SKM-1 (cell line): ENCODE results near the gene KCNJ6.
"Not testable (repeated sequence)": the region's sequence is repeated elsewhere in the genome, so short reads cannot be mapped to it uniquely, and the experiment has no call there.

ENCODE experiments used
- DNase-seq: peaks from one replicate; lab custom pipeline; 2025; ENCODE audit not compliant: unreplicated experiment; lab: John Stamatoyannopoulos, UW

Gene KCNJ6

DNA sequence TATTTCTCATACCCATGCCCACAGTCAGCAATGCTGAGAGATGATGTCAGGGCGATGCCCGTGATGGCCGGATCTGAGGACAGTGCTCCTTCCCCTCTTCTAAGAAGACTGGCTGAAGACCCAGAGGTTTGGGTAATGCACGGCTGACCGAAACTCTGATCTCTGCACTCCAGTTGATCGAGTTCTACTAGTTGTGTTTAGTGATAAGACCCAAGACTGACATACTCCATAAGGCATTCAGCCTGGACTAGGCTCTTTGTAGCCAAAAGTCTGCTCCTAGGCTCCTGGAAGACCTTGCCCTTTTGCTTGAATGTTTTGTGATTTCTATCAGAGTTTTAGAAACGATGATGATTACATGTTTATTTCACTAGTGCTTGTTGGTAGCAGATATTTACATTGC is 298.2 kb downstream of the KCNJ6 start:
- DNase-seq, result no peak

DNA sequence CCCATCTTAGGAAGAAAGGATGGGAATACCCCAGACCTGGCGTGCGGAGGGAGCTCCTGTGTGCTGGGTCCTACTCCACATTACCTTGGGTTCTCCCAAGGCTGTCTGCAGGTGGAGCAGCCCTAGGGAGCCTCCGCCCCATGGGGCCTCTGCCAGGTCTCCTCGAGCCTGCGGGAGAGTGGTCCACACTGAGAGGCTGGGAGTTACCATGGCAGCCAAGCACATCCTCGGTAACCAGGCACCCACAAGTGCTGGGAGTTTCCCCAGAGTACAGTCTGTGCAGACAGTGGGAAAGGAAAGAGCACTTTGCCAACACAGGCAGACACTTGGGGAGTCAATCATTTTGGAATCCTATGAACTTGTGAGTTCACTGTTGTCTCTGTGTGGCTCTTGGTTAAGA is 300.3 kb downstream of the KCNJ6 start:
- DNase-seq, result no peak

DNA sequence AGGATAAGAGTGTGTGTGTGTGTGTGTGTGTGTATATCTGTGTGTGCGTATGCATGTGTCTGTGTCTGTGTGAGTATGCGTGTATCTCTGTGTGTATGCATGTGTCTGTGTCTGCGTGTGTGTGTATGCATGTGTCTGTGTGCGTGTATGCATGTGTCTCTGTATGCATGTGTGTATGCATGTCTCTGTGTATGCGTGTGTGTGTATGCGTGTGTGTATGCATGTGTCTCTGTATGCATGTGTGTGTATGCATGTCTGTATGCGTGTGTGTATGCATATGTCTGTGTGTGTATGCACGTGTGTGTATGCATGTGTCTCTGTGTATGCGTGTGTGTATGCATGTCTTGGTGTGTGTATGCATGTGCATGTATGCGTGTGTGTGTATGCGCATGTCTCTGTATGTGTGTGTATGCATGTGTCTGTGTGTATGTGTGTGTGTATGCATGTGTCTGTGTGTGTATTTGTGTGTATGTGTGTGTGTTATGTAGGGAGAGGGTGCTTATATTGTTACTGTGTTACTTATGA is 301.8 kb downstream of the KCNJ6 start:
- DNase-seq, result no peak

DNA sequence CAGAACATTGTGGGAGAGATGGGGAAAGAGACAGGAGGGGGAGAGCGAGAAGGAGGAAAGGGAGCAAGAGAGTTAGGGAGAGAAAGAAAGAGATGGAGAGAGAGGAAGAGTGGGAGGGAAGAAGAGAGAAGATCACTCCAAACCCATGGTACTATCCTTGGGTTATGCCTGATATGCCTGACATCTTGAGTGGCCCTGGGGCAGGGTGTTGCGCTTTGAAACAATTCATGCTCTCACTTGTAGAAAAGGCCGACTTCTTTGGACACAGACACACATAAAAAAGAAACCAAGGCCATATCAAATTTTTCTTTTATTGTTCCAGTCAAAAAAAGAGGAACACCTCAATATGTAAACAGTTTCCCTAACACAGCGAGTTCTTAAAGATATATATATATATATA is 309.2 kb downstream of the KCNJ6 start:
- DNase-seq, result no peak

DNA sequence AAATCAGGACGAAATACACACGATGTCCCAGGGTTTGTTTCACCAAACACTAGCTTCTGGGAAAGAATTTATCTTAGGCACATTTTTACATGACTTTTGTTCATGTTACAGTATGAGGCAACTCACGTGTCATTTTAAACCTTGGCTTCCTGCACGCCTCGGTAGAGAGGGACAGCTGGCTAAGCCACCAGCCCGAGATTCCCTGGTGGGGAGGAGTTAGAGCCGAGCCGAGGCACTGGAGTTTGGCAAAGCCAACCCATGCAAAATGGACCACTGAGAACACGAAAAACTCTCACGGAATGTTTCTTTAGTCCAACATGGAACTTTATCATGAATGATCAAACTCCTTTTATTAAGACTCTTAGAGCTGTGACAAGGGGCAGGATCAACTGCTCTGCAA is 309.7 kb downstream of the KCNJ6 start:
- DNase-seq, result no peak

DNA sequence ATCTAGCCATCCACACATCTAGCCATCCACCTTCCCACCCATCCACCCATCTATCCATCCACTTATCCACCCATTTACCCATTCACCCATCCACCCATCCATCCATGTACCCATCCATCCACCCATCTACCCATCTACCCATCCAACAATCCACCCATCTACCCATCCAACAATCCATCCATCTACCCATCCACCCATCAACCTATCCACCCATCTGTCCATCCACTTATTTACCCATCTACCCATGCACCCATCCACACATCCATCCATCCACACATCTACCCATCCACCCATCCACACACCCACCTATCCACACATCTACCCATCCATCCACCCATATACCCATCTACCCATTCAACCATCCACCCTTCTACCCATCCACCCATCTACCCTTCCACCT is 311.3 kb downstream of the KCNJ6 start:
- no peak for DNase-seq

DNA sequence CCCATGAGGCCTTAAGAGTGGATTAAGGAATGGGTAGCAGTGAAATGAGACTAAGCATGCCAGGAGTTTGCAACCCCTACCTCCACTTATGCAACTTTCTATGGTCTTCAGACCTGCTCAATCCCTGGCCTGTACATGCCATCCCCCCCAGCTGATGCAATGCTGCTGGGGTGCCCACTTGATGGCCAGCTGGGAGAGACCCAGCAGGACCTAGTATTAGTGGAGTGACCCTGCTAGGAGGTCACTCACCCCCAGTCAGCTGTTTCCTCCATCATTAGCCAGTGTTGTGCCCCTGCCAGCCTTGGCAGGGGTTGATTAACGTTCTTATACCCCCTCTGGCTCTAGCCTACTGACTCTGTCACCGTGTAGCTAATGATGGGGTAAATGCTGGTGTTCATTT is 313.1 kb downstream of the KCNJ6 start:
- DNase-seq, result no peak

DNA sequence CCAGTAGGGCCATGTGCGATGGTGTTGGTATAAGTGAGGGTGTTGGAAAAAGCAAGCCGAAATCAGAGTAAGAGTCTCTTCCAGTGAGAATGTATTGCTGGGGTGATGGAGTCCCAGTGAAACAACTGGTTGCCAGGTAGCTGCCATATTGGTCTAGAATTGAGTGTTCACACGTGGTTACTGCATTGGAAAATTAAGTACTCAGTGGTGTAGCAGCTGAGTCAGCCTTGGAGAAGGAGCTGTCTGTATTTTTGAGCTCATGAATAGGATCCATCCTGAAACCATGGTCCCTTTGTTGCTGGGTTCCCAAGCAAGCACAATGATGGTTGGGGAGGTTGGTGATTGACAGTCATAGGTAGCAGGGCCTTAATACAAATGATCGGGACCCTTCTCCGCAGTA is 314.3 kb downstream of the KCNJ6 start:
- no peak for DNase-seq

DNA sequence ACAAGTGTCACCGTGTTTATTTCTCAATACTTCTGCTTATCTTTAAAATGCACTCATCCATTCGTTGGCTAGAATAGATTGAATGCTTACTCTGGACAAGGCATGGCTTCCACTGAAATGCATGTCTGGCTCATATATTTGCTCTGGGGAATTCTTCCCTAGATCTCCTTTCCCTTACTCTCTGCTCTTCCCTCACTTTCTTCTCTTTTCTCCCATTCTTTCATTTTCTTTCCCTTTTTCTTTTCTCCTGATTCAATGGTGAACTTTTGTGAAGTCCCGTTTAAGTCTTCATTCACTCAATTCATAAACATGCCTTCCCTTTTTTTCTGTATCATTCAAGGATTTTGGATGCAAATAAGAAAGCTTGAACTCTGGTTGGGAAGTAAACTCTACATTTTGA is 315.2 kb downstream of the KCNJ6 start:
- DNase-seq, result no peak

DNA sequence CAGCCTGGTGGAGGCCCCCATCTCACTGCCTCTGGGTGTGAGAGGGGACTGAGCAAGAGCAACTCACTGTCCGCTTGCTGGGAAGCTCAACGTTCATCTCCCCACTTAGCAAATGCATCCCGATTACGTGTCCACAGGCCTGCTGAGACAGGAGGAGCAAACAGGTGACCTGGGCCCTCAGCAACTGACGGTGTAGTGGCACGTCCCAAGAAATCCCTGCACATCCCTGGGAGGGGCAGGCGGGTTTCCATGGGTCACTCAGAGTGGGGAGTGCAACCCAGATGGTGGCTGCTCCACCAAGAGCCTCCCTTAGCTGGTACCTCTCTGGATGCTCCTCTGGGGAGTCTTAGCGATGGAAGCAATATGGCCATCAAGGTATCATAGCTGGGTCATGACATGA is 320.3 kb downstream of the KCNJ6 start:
- DNase-seq, result no peak

DNA sequence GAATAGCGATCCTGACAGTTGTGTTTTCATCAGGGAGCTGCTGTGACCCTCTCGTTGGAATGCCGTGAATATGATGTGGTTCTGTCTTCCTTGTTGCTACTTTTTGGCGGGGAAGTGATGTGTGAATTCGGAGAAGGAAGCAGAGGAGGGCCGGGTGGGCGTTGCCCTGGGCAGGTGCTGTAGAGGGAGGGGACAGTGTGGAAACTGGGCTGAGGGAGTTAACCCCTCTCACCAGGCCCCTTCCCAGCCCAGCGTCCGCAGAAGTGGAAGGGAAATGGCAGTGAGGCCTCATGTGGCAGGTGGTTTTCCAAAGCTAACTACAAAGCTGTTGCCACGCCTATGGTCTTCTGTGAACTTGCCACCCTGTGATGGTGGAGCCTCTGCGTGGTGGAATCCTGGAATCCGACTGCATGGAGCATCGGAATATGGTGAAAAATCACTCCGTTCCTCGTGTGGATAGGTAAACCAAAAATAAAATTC is 321.7 kb downstream of the KCNJ6 start:
- no peak for DNase-seq

DNA sequence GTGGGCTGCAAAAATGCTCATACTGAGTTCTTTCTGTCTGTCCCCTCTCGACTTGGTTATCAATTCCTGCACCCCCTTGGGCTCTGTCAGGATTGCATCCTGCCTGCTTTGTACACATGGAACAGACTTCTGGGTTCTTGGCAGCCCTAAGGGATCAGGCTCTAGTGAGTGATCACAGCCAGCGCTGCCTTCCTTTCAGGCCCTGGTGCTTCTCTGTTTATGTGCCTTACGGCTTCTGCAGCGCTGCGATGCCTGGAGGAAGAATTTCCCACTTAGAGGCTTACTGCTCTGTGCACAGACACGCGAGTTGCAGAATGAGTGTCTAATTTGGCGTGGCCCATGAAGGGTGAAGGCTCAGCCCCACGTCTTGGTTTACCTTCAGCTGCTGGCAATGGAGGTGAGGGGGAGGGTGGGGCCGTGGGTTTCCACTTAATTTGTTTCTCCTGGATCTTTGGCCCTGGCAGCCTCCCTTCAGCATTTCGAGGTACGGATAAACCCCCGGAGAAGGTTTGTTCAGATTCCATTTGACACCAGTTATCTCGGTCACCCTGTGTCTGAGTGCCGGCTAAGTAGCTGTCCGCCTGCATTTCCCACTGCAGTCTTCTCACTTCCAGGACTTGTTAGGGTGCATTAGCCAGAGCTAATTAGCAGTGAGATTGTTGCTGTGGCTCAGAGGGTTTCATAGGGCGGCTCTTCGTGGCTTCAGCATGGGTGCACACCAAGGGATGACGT is 322.4 kb downstream of the KCNJ6 start:
- no peak for DNase-seq

DNA sequence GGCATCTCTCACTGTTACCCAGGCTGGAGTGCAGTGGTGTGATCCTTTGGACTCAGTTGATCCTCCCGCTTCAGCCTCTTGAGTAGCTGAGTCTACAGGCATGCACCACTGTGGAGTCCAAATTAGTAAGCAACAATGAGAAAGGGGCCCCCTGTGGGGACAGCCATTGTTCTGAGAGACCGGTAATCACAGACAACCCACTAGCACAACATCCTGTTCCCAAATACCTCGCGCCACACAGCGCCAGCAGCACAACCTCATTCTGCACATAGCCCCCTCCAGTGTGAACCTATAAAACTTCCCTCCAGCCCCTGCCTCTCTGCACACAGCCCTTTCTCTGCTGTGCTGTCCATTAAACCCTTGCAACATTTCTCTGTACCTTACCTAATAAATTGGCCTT is 323.2 kb downstream of the KCNJ6 start:
- DNase-seq, result no peak

DNA sequence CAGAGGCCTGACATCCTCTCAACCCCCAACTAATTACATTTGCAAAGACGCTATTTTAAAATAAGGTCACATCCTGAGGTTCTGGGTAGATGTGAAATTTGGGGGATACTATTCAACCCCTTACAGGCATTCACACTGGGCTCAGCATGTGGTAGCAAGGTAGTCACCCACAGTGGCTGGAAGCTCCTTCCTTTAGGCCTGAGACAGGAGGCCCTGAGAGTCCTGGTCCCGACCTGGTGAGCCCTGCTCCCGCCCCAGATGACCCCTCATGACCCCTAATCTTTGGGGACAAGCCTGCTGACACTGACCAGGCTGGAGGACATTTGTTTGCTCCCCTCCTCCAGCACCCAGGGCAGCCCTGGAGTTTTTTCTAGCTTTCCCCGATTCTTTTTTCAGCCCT is 323.8 kb downstream of the KCNJ6 start:
- no peak for DNase-seq

DNA sequence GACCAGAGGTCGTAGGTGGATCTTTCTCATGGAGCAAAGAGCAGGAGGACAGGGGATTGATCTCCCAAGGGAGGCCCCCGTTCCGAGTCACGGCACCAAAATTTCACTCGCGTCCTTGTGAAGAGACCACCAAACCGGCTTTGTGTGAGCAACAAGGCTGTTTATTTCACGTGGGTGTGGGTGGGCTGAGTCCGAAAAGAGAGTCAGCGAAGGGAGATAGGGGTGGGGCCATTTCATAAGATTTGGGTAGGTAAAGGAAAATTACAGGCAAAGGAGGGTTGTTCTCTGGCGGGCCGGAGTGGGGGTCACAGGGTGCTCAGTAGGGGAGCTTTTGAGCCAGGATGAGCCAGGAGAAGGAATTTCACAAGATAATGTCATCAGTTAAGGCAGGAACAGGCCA is 324.3 kb downstream of the KCNJ6 start:
- DNase-seq, result not testable (repeated sequence)

DNA sequence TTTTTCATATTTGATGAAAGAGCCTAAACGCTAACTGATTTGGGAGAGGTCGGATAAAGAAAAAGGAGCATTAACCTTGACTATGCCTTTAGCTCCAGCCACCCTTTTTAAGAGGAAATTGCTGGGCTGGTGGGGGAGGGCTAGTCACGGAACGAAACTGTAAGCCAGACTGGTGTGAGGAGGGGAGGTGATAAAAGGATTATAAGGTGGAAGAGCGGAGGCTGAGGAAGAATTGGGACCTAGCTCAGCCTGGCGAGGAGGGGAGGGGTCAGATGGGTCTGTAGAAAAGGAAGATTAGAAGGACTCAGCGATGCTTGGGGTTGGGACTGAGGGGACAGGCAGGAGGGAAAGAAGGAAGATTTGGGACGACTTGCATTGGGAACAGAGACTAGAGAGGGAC is 325.4 kb downstream of the KCNJ6 start:
- not testable (repeated sequence) for DNase-seq

DNA sequence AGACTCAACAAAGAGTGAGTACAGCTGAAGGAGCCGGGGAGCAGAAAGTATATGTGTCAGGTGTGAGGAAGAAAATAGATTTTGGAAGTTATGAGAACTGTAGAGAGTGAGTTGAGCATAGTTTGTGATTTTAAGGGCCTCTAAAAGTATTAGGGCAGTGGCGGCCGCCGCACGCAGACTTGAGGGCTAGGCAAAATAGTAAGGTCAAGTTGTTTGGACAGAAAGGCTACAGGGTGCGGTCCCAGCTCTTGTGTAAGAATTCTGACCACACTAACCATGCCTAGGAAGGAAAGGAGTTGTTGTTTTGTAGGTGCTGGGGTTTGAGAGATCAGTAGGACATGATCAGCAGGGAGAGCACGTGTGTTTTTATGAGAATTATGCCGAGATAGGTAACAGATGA is 327.6 kb downstream of the KCNJ6 start:
- DNase-seq, result not testable (repeated sequence)

DNA sequence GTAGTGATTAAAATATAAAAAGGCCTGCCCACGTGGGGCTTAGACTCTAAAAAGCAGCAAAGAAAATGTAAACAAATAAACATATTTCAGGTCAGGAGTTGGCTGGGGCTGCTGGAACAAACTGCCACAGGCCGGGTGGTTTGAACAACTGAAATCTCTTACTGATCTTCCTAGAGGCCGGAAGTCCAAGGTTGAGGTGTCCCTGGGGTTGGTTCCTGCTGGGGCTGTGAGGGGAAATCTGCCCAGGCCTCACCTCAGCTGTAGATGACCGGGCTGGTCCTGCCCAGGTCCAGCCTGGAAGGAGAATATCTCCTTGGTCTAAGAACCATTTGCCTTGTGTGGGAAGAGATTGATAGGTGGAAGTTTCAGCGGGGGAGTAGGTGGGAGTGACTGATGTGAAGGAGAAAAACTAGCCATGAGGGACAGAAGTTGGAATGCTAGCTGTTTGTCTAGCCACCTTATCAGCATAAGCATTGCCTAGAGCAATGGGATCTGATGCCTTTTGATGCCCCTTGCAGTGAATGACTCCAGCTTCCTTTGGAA is 328.6 kb downstream of the KCNJ6 start:
- DNase-seq, result no peak

DNA sequence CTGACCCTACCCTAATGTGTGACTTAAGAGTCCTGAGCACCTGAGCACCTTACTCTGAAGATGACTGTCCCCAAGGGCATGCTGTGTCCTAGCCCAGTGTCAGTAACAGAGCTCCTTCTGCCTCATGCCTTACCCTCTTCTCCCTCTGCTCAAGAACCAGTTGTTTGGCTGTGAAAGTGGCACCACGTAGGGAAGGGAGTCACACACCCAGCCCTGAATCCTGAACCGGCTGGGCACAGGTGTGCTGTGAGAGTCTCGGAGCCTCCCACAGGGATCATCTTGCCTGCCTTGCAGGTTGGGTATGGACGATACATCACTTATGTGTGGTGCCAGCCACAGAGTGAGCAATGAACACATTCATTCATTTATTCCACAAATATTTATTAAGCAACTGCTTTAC is 329.1 kb downstream of the KCNJ6 start:
- DNase-seq, result no peak

DNA sequence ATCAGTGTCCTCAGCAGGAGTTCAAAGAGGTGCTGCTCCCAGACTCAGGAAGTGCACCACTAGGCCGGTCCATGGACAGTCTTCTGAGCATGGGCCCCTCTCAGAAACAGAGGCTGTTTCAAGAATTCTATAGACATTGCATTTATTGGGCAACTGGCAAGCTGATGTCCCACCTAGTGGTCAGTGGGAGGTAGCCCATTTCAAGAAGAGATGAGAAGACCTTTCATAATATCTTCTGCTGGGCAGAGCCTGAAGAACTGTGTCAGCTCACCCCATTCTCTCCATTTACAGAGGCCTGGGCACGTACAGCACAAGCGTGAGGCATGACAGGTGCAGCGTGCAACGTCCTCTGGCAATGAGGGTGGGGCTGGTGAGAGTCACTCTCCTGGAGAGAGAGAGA is 333.7 kb downstream of the KCNJ6 start:
- DNase-seq, result no peak

DNA sequence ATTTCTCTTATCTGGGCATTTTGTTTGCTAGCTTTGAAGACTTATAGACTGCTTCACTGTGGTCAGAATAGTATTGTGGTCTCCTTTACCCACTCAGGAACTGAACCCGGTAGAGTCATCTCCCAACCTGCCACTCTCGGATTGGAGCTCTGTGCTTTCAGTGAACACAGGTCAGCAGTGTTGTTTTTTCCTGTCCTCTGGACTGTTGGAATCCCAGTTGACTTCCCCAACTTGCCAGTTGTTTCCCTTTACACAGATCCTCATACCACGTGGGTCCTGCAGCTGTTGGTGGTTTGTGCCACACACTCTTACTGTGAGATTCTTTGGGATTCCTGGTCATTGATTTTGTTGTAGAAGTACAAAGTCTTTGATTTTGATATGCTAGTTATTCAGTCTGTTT is 335.6 kb downstream of the KCNJ6 start:
- DNase-seq, result no peak

DNA sequence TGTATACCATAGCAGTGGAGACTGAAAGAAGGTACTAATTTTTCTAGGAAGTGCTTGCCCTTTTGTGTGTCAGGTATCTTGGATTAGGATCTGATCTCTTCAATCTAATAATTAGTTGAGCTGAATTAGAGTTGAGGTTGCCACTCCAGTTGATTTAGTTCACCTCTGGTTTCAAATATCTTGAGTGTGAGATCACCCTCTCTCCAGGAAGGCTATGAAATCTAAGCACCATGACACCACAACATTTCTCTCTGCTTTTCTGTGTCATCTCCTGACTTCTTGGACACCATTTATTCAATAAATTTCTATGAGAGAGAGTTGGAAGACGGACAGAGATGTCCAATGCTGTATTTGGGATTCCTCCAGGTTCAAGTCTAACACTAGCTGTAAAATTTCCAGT is 336.9 kb downstream of the KCNJ6 start:
- no peak for DNase-seq
